Tibial artery (tissue), 4 donors: ENCODE data around the gene SGIP1.

Source experiments
- DNase-seq, 2 donors: peaks; one replicate each; pipeline ENCODE4 v3.0.0-alpha.2; 2019
- H3K27ac ChIP-seq, 2 donors: fragments of 200-600 bp; sonication (generic) in 1 of 2; 1 replicate in 1 of 2; 2 replicates in 1 of 2; pipeline ENCODE4 v1.5.1; 2018 to 2019; ENCODE audit warnings: mild to moderate bottlenecking in 1 of 2
- H3K27me3 ChIP-seq, 2 donors: fragments of 200-600 bp; sonication (generic) in 1 of 2; one replicate each; pipeline versions ENCODE4 v1.5.1 to v1.6.0; 2016 to 2019
- H3K36me3 ChIP-seq, 3 donors: fragments of 200-600 bp; sonication (generic) in 2 of 3; one replicate each; pipeline ENCODE4 v1.5.1; 2016 to 2019; ENCODE audit warnings: mild to moderate bottlenecking in 2 of 3
- H3K4me1 ChIP-seq, 4 donors: fragments of 200-600 bp; sonication (generic) in 2 of 4; 1 replicate in 3 of 4; 2 replicates in 1 of 4; pipeline ENCODE4 v1.5.1; 2016 to 2019
- H3K4me3 ChIP-seq, 2 donors: fragments of 200-600 bp; sonication (generic) in 1 of 2; 1 replicate in 1 of 2; 2 replicates in 1 of 2; pipeline ENCODE4 v1.5.1; 2018 to 2019; ENCODE audit warnings: mild to moderate bottlenecking in 2 of 2
- H3K9me3 ChIP-seq, 3 donors: fragments of 200-600 bp; sonication (generic) in 1 of 3; one replicate each; pipeline ENCODE4 v1.5.1; 2016 to 2019
- intact Hi-C: fragments of 100-400 bp; cut with DNase I; formaldehyde crosslinking; loops from one replicate; pipeline ENCODE4 v1.15.0; 2023; ENCODE audit warnings: low total_unique reads
- TF ChIP-seq, protein P1 (sequence below), 2 experiments: fragments of 200-600 bp in 1 of 2; fragments of 450-650 bp in 1 of 2; IDR thresholded peaks; one replicate each; pipeline ENCODE4 v1.5.1; 2017 to 2019; ENCODE audit warnings: antibody characterized with exemption in 2 of 2, mild to moderate bottlenecking in 1 of 2, moderate library complexity in 1 of 2

The SGIP1 gene

DNA sequence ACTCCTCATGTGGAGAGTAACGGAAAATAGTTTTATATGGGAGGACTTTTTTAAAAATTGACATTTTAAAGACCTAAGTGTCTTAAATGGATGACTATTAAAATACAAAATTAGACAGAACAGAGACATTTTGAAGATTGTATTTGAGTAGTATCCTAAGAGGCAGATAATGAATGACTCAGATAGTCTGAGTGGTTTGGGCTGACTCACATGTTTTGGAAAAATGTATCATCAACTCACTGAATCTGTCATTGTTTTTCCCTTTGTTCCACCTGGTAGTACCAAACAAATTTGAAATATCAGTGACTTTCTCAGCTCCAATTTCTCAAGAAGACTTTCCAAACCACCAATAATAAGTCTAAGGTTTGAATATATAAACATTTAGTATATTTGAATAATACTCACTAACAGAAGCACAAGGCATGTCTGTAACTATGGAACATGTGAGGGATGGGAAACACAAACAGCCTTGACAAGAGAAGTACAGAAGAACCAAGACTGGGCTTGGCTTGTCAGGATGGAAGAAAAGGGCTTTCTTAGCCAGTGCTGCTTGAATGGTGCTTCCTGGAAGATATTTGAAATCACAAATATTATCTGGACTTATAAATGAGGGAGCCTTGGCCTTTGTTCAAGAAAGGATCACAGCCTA, 90.6 kb downstream of the SGIP1 start:
- Histone ChIP-seq H3K36me3 (peaks cover 0 to 14% (median 12%) of the 10 kb centered on the region in 3 donors), H3K4me1 (peaks cover 0 to 17% (median 4%) of the 10 kb centered on the region in 4 donors), H3K27ac (peak overlapping the region in 1 of 2 donors; percentile 26), H3K4me3 (no peak overlapping the region), H3K27me3 (no peaks in the 10 kb centered on the region), H3K9me3 (no peaks in the 10 kb centered on the region)
- no peak for DNase-seq
- TF ChIP-seq, protein P1, sequence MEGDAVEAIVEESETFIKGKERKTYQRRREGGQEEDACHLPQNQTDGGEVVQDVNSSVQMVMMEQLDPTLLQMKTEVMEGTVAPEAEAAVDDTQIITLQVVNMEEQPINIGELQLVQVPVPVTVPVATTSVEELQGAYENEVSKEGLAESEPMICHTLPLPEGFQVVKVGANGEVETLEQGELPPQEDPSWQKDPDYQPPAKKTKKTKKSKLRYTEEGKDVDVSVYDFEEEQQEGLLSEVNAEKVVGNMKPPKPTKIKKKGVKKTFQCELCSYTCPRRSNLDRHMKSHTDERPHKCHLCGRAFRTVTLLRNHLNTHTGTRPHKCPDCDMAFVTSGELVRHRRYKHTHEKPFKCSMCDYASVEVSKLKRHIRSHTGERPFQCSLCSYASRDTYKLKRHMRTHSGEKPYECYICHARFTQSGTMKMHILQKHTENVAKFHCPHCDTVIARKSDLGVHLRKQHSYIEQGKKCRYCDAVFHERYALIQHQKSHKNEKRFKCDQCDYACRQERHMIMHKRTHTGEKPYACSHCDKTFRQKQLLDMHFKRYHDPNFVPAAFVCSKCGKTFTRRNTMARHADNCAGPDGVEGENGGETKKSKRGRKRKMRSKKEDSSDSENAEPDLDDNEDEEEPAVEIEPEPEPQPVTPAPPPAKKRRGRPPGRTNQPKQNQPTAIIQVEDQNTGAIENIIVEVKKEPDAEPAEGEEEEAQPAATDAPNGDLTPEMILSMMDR (IDR thresholded peaks at IDR 0.05): no peak
- intact Hi-C loops: no loop called here

GRCh38 chr1:66626261-66626660, 92.3 kb downstream of the SGIP1 start:
- Histone ChIP-seq H3K9me3 (no peaks in the 10 kb centered on the region), H3K27ac (no peak overlapping the region), H3K27me3 (no peaks in the 10 kb centered on the region), H3K4me3 (no peak overlapping the region), H3K36me3 (peaks cover 0 to 14% (median 12%) of the 10 kb centered on the region in 3 donors), H3K4me1 (peaks cover 0 to 17% (median 4%) of the 10 kb centered on the region in 4 donors)
- TF ChIP-seq, protein P1 (IDR thresholded peaks at IDR 0.05): no peak
- intact Hi-C loops: no loop called here
- no peak for DNase-seq

DNA sequence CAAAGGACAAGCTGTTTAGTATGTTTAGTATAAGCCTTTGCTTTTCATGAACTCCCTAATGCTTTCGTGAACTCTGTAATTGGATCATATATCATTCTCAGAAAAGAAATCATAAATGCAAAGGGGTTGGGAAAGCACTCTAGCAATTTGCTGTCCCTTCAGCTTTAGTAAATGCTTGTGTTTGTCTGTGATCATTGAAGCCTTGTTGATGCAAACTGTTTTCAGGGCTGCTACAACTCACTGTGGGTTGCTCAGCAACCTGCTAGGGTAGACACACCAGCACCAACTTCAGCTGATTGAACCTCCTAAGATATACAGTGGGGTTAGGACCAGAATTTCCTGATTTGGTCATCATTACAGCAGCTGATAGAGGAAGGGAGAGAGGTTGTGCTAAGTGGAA, 95.0 kb downstream of the SGIP1 start:
- Histone ChIP-seq H3K4me3 (no peak overlapping the region), H3K36me3 (peaks cover 0 to 14% (median 12%) of the 10 kb centered on the region in 3 donors), H3K4me1 (peaks cover 0 to 10% (median 1%) of the 10 kb centered on the region in 4 donors), H3K9me3 (no peaks in the 10 kb centered on the region), H3K27ac (no peak overlapping the region), H3K27me3 (no peaks in the 10 kb centered on the region)
- no peak for DNase-seq
- TF ChIP-seq, protein P1 (IDR thresholded peaks at IDR 0.05): no peak
- intact Hi-C loops: no loop called here

DNA sequence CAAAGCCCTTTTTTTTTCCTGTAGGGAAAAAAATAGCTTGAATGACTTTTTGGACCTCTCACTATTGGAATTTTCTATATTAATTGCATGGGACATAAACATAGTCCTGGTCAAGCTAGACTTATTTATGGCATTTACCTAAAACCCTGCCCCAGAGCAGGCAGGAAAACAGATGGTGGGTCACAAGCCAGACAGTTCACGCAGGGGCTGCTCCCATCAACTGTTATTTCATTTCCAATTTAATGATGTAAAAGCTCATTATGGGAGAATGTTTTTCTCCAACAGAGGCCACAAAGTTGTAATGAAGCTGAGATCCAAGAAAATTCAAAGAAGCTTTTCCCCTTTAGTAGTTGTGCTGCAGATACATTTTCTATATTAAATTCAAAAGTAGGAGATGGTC, 99.2 kb downstream of the SGIP1 start:
- H3K4me1 ChIP-seq: no peaks in the 10 kb centered on the region
- no peak overlapping the region for H3K27ac ChIP-seq
- TF ChIP-seq, protein P1 (IDR thresholded peaks at IDR 0.05): no peak
- no peak for DNase-seq
- intact Hi-C loops: no loop called here
- H3K27me3 ChIP-seq: no peaks in the 10 kb centered on the region
- no peak overlapping the region for H3K4me3 ChIP-seq
- H3K36me3 ChIP-seq: peaks cover 0 to 8% (median 0%) of the 10 kb centered on the region in 3 donors
- no peaks in the 10 kb centered on the region for H3K9me3 ChIP-seq

- TF ChIP-seq, protein P1 (IDR thresholded peaks at IDR 0.05): no peak
- intact Hi-C loops: no loop called here
- no peaks in the 10 kb centered on the region for H3K4me1 ChIP-seq
- H3K27me3 ChIP-seq: no peaks in the 10 kb centered on the region
- H3K36me3 ChIP-seq: peaks cover 0 to 15% (median 0%) of the 10 kb centered on the region in 3 donors
- H3K9me3 ChIP-seq: no peaks in the 10 kb centered on the region
- no peak overlapping the region for H3K4me3 ChIP-seq
- no peak overlapping the region for H3K27ac ChIP-seq
- no peak for DNase-seq
Measured at GRCh38 chr1:66637146-66637545, 103.2 kb downstream of the SGIP1 start.
